IPS-NIHi7 (cell line): Measurements from ENCODE around the gene HSPA14.
A peak's percentile ranks its signal among the peaks of the same experiment; 100 is the strongest.
"Not testable (repeated sequence)": the region's sequence is repeated elsewhere in the genome, so short reads cannot be mapped to it uniquely, and the experiment has no call there.

Source experiments
- DNase-seq: peaks from one replicate; pipeline ENCODE4 v3.0.0; 2012; ENCODE audit warnings: mixed read lengths; ENCODE audit errors: extremely low spot score

HSPA14 gene

DNA sequence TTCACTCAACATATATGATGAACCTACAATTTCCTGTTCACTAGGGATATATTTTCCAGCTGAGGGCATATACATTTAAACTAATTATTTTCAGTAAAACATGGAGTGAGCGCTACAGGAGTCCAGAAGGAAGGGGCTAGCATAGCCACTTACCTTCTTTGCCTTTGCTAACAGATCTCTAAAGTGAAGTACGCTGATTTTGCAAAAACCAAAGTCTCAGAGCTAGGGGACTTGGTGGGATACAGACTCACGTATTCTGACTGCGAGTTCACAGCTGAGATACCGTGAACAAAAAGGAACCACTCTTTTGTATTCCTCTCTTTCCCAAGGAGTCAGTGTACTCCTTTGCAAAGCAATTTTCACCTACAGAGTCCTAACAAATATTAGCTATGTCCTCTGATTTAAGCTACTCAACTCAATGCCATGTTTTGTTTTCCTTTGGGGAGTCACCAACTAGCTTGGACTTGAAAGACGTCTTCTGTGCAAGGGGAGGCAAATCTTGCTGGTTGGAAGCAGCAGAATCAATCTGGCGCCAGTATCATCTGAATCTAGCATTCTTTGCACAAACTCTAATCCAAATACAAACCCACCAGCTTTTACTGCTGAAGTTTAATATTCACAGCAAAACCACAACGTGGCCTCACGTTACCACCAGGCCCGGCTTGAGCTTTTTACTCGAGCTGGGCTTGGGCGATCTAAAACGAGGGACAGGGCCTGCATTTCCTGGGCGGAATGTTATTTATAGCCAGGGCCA is 926 bp upstream of the HSPA14 start:
- no peak for DNase-seq

DNA sequence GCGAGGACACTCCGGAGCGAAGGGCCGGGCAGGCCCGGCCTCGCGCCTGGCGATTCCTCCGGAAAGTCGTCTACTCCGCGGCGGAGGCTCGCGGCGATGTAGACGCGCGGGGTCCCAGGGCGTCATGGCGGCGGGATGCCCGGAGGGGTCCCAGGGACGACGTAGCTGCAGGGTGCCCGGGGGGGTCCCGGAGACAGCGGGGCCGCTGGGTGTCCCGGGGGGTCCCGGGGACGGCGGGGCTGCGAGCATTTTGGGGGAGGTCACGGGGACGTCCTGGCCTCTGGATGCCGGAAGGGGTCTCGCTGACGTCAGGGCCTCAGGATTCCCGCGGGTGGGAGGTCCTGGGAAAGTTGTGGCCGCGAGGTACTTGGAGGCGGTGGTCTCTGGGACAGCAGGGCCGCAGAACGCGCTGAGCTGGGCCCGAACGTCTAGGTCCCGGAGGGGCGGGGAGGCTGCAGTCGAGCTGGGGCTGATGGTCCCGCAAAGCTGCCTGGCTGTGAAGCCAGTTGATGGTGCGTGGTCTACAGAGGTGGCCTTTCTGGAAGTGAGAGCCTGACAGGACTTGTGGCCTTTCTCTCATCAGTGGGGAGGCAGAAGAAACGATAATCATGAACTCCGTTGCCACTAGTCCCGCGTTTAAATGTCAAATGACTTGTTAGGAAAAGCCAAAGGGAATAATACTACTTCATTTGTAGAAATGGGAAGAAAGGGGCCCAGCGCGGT is 637 bp downstream of the HSPA14 start:
- DNase-seq: peak; percentile 68

DNA sequence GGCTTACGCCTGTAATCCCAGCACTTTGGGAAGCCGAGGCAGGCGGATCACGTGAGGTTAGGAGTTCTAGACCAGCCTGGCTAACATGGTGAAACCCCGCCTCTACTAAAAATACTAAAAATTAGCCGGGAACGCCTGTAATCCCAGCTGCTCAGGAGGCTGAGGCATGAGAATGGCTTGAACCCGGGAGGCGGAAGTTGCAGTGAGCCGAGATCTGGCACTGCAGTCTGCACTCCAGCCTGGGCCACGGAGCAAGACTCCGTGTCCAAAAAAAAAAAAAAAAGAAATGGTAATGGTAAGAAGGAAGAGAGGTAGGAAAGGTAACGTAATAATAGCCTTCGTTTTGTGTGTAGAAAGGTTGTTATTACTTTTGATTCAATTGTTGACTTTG is 1.2 kb downstream of the HSPA14 start:
- DNase-seq: no peak

DNA sequence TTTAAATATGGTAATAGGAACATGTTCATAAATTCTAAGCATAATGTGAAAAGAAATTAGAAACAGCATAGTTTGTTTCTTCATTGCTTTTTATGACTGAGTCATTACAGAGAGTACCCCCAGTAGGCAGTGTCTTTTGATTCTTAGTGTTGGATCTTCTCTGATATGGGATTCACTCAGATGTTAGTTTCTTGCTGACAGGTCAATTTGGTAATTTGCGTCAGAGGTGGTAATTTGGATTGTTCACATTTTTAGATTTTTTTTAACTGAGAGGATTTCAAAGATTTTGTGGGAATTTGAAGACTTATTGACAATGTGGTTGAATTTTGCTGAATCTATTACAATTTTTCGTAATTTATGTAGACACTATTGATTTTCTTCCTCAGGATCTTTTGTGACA is 2.1 kb downstream of the HSPA14 start:
- DNase-seq: no peak

DNA sequence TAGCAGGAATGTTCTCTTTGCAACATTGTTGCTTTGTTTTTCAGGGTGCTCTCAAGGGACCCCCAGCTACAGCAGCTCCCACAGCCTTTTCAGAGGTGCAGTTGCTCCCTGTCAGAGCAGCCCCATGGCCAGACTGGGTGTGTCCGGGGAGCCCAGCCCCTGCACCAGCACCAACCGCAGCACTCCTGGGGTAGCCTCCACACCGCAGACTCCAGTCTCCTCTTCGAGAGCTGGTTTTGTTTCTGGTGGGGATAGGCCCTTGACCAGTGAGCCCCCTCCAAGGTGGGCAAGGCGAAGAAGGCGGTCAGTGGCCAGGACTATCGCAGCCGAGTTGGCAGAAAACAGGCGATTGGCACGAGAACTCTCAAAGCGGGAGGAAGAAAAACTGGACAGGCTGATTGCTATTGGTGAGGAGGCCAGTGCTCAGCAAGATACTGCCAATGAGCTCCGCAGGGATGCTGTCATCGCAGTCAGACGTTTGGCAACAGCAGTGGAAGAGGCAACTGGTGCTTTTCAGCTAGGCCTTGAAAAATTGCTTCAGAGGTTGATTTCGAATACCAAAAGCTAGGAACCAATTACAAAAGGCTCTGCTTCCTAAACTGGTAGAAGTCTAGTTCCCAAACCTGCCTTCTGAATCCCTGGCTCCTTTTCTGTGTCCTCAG is 5.4 kb downstream of the HSPA14 start:
- no peak for DNase-seq

DNA sequence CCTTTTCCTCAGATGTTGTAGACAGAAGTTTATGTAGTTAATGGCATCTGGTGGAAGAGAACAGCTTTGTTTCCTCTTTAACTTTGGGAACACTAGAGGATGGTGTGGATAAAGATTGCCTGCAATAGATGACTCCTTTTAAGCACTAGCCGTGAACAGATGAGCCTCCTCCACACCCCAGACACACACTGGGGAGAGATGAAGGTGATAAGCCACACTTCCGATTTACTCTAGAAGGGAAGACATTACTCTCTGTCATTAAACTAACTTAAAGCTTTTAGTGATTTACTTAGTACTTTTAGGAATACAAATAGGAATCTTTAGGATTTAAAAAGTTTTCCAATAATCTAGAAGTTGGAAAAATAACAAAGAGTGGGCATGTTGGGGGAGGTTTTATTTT is 6.8 kb downstream of the HSPA14 start:
- no peak for DNase-seq

DNA sequence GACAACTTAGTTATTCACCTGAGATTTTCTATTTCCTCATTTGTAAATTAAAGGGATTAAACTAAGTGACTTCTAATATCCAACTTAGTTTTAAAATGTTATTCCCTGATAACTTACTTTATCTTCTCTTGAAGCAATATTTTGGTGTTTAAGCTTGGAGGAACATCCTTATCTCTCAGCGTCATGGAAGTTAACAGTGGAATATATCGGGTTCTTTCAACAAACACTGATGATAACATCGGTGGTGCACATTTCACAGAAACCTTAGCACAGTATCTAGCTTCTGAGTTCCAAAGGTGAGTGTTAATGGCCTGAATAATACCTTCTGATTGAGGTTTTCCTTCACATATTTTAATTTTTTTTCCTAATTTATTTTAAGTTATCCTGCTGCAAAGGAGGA is 14.1 kb downstream of the HSPA14 start:
- DNase-seq: no peak

DNA sequence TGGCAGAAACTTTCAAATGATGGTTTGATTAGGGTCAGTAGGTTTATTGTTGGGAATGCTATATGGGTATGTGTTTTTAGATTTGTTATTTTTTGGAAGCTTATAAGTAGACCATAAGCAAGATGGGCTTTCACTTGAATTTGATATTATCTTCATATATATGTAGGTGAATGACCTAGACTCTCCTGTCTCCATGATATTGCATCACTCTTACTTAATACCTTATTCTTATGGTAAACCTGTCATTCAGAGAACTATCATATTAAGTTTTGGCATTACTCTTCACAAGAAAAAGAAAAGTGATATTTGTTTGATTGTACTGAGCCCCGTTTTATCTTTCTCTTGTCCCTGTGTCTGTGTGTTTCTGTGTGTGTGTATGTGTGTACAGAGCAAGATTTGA is 17.3 kb downstream of the HSPA14 start:
- DNase-seq: no peak

DNA sequence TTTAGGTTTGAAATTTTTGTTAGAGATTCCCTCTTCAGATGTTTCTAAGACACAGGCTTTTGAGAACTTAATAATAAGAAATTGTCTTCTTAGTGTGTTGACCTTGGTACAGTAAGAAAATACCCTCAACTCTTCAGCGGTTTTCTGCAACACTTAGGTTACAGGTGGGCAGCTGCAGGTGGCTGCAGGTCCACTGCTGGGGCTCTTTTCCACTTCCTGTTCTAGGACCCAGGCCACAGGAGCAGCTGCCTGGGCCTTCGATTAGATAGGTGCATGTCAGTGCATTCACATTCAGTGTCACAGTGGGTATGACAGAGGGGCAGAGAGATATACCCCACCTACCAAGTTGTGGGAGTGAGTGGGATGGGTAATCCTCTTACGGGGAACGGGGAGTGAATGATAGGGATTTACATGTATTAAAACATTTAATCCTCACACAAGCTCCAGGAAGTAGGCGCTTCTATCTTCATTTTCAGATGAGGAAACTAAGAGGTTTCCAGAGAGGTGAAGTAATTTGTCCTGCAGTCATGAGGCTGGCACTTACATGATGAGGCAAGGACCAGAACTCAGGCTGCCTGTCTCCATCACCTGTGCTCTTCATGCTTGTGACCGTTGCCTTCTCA is 20.3 kb downstream of the HSPA14 start:
- DNase-seq: no peak

DNA sequence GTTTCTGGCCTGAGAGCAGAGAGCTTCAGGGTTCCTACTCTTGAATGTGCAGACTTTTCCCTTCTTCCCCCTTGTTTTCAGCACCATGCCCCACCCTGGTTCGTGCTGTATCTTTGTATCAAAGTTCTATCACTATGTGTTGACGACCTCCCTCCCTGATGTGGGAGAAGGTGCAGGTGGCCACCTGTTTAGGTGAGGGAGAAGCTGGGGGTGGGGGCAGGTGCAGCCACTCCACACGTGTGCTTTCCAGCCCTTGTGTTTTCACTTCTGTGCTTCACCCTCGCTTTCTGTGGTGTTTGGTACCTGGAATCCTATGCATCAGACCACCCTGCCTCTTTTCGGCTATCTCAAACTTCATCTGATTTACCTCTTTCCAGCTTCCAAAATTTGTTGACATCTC is 20.9 kb downstream of the HSPA14 start:
- no peak for DNase-seq

DNA sequence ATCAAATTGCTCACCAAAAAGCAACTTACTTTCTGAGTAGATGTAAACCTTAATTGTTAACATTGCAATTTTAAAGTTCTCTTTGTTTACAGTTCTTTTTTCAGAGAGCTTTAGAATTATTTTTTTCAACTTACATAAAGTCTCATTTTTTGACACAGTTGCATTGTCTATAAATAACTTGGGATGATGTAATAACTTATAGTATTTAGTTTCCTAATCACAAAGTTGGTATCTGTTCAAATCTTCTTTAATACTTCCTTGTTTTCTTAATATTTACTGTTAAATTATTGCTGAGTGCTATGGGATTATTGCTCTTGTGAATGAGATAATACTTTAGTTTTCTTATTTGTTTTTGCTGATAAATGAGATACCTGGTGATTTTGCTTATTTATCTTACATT is 21.7 kb downstream of the HSPA14 start:
- no peak for DNase-seq

DNA sequence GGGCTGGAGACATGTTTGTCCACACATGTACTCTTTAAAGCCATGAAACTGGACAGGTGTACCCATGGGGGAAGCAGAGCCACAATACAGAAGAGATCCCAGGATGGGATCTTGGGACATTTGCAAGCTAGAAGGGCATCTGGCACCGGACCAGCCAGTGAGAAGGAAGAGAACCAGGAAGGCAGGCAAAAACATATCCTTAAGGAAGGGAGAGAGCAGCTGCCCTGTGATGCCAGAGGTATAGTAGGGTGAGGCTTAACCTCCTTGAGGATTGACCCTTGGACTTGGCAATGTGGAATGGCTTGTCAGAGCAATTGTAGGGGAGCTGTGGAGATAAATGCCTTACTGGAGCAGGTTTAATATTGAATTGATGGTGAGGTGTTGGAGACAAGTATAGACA is 22.7 kb downstream of the HSPA14 start:
- DNase-seq: no peak

DNA sequence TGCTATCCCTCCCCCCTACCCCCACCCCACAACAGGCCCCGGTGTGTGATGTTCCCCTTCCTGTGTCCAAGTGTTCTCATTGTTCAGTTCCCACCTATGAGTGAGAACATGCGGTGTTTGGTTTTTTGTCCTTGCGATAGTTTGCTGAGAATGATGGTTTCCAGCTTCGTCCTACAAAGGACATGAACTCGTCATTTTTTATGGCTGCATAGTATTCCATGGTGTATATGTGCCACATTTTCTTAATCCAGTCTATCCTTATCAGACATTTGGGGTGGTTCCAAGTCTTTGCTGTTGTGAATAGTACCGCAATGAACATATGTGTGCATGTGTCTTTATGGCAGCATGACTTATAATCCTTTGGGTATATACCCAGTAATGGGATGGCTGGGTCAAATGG is 26.4 kb downstream of the HSPA14 start:
- not testable (repeated sequence) for DNase-seq

DNA sequence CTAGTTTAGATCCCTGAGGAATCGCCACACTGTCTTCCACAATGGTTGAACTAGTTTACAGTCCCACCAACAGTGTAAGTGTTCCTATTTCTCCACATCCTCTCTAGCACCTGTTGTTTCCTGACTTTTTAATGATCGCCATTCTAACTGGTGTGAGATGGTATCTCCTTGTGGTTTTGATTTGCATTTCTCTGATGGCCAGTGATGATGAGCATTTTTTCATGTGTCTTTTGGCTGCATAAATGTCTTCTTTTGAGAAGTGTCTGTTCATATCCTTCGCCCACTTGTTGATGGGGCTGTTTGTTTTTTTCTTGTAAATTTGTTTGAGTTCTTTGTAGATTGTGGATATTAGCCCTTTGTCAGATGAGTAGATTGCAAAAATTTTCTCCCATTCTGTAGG is 26.8 kb downstream of the HSPA14 start:
- not testable (repeated sequence) for DNase-seq

DNA sequence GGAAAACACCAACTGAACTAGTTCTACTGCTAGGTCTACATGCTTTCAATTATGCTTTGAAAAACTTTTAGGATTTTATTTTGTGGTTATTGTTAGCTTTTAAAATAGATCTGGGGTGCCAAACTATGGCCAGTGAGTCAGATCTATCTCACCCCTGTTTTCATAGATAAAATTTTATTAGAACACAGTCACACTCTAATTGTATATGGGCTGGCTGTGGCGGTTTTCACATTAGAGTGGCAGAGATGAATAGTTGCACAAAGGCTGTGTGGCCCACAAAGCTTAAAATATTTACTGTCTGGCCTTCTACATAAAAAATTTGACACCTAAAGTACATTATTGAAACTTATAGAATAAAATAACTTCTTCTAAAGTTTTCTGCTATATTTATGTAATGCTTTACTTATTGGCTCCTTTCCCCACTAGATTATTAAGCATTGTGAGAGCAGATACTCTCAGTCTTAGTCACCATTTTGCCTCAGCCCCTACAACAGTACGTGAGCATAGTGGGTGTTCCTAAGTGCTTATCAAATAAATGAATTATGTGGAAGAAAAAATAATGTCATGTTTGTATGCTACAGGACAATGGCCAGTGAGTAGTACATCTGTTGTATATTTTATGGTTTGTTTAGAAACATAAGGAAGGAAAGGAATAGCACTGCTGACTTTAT is 35.1 kb downstream of the HSPA14 start:
- no peak for DNase-seq

DNA sequence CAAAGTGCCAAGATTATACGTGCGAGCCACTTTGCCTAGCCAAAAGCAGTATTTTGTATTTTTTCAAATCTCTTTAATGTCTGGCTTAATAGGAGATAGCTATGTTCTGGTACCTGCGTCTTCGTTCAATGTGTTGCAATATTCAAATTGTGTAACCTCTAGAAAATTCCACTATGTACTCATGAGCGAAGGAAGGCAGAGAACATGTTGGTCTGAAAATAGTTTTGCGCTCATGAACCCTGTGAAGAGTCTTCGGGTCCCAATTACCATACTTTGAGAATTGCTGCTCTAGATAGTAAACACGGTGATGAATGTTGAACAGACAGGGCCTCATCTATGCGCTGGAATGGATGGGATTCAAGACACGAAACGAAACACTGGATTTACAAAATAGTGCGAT is 37.8 kb downstream of the HSPA14 start:
- DNase-seq: no peak

DNA sequence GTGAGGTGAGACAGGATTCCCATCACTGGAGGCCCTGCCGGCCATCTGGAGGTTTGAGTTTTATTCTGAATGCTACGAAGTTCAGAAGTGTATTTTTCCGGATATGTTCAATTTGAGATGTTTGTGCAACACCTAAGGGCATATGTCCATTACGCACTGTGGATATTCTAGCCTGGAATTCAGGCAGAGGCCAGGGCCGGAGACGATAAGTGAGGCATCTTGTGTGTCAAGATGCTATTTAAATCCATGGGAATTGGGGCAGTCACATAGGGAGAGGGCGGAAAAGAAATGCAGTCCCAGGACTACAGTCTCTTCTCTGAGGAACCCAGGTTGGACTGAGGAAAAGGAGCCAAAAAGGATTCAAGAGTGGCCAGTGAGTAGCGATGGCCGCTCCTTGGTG is 38.7 kb downstream of the HSPA14 start:
- DNase-seq: no peak

DNA sequence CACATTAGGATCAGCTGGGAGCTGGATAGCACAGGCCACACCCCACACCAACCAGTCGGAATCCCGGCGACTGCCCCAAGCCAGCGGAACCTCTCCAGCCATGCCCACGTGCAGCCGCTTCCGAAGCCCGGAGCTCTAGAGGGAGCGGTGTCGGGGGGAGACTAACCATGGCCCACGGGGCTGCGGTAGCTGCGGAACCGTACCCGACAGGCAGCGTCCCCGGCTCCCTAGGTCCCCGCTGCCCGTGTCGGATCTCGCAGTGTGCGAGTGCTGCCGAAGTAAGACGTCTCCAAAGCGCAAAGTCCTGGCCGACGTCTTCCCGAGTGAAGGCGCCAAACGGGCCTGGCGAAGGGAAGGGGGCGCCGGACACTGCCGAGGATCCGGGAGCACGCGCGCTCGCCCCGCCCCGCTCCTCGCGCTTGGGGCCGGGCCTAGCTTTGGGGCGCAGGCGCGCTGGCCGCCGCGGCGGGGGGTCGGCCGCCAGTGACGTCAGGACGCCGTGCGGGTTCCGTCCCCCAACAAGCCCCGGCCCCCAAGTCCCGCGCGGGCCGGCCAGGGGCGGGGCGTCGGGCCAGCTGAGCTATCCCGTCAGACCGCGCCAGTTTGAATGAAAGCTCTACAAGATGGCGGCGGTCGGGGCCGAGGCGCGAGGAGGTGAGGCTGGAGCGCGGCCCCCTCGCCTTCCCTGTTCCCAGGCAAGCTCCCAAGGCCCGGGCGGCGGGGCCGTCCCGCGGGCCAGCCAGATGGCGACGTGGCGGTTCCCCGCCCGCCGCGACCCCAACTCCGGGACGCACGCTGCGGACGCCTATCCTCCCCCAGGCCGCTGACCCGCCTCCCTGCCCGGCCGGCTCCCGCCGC is 40.4 kb downstream of the HSPA14 start, which contains the start of gene SUV39H2:
TSS of gene SUV39H2 (plus strand) at position 601 of the 858 bp plus-strand sequence. CDS start at position 624, 23 bp downstream.
- peak; percentile 99 for DNase-seq

DNA sequence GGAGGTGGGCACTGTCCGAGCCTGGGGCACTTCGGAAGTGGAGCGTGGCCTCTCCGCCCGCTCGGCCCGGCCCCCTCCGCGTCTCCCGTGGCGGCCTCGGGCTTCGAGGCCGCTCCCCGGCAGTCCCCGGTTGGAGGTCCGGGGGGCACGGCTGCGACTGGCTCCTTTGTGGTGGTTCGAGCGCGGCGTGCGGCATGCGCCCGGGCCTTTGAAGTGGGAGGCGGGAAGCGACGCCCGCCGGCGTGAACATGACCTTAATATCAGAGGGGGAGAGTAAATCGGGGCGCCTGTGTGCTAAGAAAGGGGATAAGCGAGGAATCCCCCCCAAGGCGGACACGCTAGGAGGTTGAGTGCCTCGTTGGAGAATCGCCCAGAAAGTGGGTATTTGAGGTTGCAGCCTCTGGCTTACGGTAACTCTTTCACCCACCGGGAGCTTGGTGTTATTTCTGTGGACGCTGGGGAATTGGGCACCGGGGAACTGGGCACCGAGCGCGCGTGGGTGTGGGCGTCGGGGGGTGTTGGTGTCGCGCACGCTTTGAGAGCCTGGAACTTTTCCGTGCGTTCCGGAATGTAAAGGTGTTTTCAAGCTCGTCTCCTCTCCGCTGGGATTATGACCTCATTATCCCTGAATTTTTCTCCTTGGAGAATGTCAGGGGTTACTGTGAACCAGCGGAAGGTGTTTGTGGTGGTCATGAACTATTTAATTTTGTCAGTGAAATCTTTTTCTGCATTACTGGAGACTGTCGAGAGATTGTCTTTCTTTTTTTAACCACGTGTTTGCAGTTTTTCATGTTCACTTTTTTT is 41.2 kb downstream of the HSPA14 start:
- DNase-seq: peak; percentile 17

DNA sequence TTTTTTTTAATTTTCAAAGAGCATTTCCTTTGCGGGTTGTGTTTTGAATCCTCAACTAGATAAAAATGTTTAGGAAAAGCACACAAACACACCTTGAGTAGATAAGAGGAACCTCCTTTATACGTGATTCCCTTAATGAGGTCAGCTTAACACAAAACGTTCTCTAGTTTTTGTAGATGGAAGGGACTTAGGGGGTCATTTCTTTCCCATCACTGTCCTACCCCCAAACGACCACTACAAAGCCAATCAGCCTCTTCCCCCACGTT is 41.8 kb downstream of the HSPA14 start:
- DNase-seq: no peak
